GM15510 (cell line): ENCODE data around the gene PTP4A1.

Experiments
- POLR2A ChIP-seq: IDR thresholded peaks from 3 replicates; pipeline ENCODE4 v1.6.1; 2011; ENCODE audit warnings: borderline replicate concordance; ENCODE audit not compliant: insufficient read length; ENCODE audit errors: extremely low read depth

Gene PTP4A1

DNA sequence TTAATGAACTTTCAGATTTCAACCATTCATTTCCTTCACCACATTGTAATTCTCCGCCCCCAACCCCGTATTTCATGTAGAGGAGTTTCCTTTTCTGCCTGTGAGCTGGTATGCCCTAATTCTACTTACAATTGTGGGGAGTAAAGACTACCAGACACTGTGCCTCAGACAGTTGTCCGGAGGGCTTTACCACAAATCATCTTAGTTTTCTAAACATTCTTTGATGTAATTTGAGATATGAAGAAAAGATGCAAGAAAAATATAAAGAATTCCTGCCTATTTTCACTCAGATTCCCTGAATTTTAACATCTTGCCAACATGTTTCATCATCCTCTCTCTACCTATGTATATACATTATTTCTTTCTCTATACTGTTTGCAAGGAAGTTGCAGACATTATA lies 28.3 kb upstream of the PTP4A1 start:
- TF ChIP-seq POLR2A, result no peak

DNA sequence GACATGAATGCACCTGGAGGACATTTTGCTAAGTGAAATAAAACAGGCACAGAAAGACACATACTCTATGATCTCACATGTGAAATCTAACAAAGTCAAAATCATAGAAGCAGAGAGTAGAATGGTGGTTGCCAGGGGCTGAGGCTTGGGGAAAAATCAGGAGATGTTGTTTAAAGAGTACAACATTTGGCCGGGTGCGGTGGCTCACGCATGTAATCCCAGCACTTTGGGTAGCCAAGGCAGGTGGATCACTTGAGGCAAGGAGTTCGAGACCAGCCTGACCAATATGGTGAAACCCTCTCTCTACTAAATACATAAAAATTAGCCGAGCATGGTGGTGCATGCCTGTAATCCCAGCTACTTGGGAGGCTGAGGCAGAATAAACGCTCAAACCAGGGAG lies 26.0 kb upstream of the PTP4A1 start:
- no peak for TF ChIP-seq POLR2A

DNA sequence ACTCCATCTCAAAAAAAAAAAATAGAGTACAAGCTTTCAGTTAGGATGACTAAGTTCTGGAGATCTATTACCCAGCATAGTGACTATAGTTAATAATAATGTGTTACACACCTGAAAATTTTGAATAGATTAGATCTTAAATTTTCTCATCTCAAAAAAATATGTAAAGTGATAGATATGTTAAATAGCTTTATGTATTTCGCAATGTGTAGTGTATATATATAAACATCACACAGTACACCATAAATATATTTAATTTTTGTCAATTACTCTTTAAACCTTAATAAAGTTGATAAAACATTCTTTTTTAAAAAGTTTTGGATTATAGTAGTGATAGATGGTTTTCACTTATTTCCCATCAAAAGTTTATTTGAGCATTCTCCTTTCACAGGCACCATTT lies 25.6 kb upstream of the PTP4A1 start:
- no peak for TF ChIP-seq POLR2A

DNA sequence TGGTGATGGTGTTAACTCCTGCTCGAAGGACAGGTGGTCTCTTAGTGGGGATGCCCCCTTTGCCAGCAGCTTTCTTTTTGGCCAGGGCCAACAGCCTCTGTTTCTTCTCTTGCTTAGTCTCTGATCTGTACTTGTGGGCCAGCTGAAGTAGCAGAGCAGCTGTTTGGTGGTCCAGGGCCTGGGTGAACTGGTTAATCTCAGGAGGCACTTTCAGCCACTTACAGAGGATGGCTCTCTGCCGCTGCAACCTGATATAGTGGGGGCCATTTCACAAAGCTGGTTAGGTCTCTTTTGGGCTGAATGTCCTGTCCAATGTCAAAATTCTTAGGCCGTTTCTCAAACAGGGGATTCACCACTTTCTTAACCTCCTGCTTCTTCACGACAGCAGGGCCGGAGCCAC lies 23.2 kb upstream of the PTP4A1 start:
- no peak for TF ChIP-seq POLR2A

- TF ChIP-seq POLR2A, result no peak
Measured at GRCh38 chr6:63553208-63553607, 19.1 kb upstream of the PTP4A1 start.

DNA sequence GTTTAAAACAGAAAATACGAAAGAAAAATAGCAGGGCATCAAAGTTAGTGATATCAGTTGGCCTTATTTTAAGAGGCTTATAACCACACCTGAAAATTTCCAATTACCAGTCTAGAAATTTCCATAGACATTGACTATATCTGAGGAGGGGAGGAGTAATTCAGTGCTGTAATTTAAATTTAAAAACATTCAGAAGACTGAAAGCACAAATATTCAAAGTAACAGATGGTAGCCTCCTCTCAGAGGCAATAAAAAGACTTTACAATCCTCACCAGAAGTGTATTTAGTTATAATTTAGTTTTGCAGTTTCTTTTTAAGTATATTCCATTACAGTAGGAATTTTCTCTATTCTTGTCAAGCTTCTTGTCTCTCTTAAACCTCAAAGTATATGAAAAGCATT lies 18.4 kb upstream of the PTP4A1 start:
- no peak for TF ChIP-seq POLR2A

GRCh38 chr6:63554782-63555181 lies 17.5 kb upstream of the PTP4A1 start:
- TF ChIP-seq POLR2A, result no peak

DNA sequence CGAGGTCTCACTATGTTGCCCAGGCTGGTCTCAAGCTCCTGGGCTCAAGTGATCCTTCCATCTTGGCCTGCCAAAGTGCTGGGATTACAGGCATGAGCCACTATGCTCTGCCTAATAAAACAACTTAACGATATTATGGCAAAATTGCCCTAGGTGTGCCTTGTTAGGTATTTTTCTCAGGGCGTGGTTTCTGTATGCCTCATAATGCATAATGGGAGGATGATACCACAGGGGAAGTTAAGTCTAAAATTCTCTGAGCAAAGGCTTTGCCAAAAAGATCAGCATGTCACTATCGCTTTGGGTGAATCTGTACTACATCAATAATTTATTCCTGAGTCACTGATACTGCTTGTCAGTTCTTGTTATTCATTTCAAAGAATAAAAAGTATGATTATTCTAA lies 15.9 kb upstream of the PTP4A1 start:
- TF ChIP-seq POLR2A, result no peak

DNA sequence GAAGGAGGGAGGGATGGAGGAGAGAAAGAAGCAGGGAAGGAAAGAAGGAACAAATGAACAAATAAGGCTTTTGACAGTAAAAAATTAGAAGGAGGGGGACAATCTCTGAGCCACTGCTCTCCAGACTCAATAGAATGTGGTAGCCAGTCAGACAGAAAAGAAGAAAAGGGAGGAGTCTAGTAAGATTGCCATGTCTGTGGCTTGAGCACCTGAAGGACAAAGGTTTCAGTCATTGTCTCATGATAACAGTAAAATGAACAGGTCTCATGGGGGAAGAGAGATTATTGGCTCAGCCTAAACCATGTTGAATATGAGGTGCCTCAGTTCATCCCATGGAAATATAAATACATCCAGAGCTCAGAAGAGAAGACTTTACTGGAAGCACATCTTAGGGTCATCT lies 14.0 kb upstream of the PTP4A1 start:
- TF ChIP-seq POLR2A, result no peak

- no peak for TF ChIP-seq POLR2A
Measured at GRCh38 chr6:63560801-63561287, 11.4 kb upstream of the PTP4A1 start.

DNA sequence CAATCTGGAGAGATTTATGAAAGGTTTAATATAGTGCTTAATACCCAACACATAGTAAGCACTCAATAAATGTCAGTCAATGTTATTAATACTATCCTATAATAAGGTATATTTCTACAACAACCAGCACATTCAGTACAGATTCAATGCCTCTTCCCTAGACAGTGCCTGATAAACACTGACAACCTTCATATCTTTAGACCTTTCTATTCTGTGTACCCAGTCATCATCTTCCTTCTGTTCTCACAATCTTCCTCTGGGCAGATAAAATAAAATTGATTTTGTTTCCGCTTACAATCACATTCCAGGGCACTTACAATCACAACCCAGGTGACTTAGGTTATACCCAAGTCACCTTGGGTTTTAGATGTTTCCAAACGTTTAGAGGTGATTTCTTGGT lies 11.0 kb upstream of the PTP4A1 start:
- TF ChIP-seq POLR2A, result no peak

- TF ChIP-seq POLR2A, result no peak
Measured at GRCh38 chr6:63563235-63563634, 9.0 kb upstream of the PTP4A1 start.

GRCh38 chr6:63565058-63565726 lies 7.1 kb upstream of the PTP4A1 start:
- no peak for TF ChIP-seq POLR2A

GRCh38 chr6:63565727-63566596 lies 6.3 kb upstream of the PTP4A1 start:
- TF ChIP-seq POLR2A, result no peak

- no peak for TF ChIP-seq POLR2A
Measured at GRCh38 chr6:63567966-63568365, 4.3 kb upstream of the PTP4A1 start.
